Measurements from ENCODE around the gene GDF10.

GDF10 gene

DNA sequence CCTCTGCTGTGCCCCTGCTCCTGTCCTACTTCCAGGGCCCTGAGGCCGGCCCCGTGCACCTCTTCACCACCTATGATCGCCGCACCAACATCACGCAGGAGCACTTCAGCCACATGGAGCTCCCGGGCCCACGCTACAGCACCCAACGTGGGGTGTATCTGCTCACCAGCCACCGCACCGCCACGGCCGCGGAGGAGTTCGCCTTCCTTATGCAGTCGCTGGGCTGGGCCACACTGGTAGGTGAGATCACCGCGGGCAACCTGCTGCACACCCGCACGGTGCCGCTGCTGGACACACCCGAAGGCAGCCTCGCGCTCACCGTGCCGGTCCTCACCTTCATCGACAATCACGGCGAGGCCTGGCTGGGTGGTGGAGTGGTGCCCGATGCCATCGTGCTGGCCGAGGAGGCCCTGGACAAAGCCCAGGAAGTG is 50.0 kb downstream of the GDF10 start:
- no peak for ATAC-seq
- TF ChIP-seq TCF4 (CRISPR knock-in tag; IDR thresholded peaks at IDR 0.05; ENCODE audit: borderline replicate concordance) (no peak), PPARA (CRISPR knock-in tag; IDR thresholded peaks at IDR 0.05; ENCODE audit: borderline replicate concordance) (no peak), ISL1 (CRISPR knock-in tag; IDR thresholded peaks at IDR 0.05) (no peak), CREB5 (CRISPR knock-in tag; IDR thresholded peaks at IDR 0.05; ENCODE audit: low read depth) (no peak), RARB (CRISPR knock-in tag; IDR thresholded peaks at IDR 0.05) (no peak), SNAI2 (CRISPR knock-in tag; IDR thresholded peaks at IDR 0.05) (no peak), POU6F1 (CRISPR knock-in tag; IDR thresholded peaks at IDR 0.05; ENCODE audit: borderline replicate concordance, low read depth) (no peak), ZC3H10 (CRISPR knock-in tag; IDR thresholded peaks at IDR 0.05) (no peak), BACH2 (CRISPR knock-in tag; IDR thresholded peaks at IDR 0.05; ENCODE audit: borderline replicate concordance) (no peak)

DNA sequence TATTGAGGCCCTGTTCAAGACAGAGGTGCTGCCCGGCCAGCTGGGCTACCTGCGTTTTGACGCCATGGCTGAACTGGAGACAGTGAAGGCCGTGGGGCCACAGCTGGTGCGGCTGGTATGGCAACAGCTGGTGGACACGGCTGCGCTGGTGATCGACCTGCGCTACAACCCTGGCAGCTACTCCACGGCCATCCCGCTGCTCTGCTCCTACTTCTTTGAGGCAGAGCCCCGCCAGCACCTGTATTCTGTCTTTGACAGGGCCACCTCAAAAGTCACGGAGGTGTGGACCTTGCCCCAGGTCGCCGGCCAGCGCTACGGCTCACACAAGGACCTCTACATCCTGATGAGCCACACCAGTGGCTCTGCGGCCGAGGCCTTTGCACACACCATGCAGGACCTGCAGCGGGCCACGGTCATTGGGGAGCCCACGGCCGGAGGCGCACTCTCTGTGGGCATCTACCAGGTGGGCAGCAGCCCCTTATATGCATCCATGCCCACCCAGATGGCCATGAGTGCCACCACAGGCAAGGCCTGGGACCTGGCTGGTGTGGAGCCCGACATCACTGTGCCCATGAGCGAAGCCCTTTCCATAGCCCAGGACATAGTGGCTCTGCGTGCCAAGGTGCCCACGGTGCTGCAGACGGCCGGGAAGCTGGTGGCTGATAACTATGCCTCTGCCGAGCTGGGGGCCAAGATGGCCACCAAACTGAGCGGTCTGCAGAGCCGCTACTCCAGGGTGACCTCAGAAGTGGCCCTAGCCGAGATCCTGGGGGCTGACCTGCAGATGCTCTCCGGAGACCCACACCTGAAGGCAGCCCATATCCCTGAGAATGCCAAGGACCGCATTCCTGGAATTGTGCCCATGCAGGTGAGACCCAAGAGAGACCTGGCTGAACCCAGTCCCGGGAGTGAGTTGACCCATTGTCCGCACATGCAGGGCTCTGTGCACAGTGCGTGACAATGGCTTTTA is 51.0 kb downstream of the GDF10 start:
- ATAC-seq: no peak
- TF ChIP-seq SNAI2 (CRISPR knock-in tag; IDR thresholded peaks at IDR 0.05): no peak

DNA sequence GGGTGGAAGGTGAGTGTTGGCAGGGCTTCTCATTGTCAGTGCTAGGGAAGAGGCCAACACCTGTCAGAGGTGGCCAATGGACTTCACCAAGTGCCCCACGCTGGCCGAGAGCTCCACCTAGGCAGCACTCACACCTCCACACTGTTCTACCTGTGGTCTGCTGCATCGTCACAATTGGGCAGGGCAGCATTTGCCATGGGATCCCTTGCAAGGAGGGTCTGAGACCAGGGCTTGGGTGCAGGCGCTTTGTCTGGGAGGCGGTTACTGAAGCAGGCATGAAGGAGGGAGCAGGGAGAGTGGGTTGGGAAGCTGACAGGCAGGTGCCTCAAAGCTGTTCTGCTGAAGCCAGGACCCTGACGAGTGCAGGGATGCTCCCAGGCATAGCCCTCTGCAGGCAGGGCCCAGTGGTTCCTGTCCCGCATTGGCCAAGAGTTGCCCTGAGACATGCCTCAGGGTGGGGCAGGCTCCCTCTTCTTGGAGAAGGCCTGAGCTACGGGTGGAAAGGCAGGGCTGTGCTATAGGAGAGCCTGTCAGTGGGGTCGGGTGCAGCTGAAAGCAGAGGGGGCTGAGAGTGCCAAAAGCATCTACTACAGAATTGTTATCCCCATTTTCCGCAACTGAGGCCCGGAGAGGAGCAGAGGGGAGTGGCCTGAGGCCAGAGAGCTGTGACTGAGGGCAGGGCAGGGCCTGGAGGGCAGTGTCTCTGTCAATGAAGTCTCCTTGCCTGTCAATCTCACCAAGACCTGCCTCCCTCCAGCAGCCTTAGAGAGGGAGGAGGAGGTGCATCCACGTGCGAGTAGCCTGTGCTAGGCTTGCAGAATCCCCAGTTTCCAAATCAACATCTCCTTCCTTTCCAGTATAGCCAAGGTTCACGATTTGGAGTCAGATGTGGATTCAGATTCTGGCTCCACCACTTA is 52.2 kb downstream of the GDF10 start:
- TF ChIP-seq ZNF70 (CRISPR knock-in tag; IDR thresholded peaks at IDR 0.05) (no peak), CREB5 (CRISPR knock-in tag; IDR thresholded peaks at IDR 0.05; ENCODE audit: low read depth) (no peak), ISL1 (CRISPR knock-in tag; IDR thresholded peaks at IDR 0.05) (no peak)
- no peak for ATAC-seq

DNA sequence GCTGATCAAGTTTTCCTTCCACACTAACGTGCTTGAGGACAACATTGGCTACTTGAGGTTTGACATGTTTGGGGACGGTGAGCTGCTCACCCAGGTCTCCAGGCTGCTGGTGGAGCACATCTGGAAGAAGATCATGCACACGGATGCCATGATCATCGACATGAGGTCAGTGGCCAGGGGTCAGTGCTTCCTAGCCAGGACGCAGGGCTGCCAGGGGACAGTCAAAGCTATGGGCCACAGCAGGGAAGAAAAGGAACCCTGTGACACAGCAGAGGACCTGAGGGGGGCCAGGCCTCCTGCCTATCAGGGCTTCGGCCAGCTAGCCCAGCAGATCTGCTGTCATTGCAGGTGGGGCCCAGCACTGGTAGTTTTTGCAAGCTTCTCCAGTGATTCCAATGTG is 53.4 kb downstream of the GDF10 start:
- TF ChIP-seq PPARA (CRISPR knock-in tag; IDR thresholded peaks at IDR 0.05; ENCODE audit: borderline replicate concordance) (no peak), OSR1 (CRISPR knock-in tag; IDR thresholded peaks at IDR 0.05) (no peak), ZNF8 (CRISPR knock-in tag; IDR thresholded peaks at IDR 0.05) (no peak), CSRNP3 (CRISPR knock-in tag; IDR thresholded peaks at IDR 0.05) (no peak), ZFP3 (CRISPR knock-in tag; IDR thresholded peaks at IDR 0.05) (no peak), TOX (CRISPR knock-in tag; IDR thresholded peaks at IDR 0.05; ENCODE audit: borderline replicate concordance) (no peak), ZNF70 (CRISPR knock-in tag; IDR thresholded peaks at IDR 0.05) (no peak), ESRRG (CRISPR knock-in tag; IDR thresholded peaks at IDR 0.05) (no peak), BACH2 (CRISPR knock-in tag; IDR thresholded peaks at IDR 0.05; ENCODE audit: borderline replicate concordance) (no peak), ZFP30 (CRISPR knock-in tag; IDR thresholded peaks at IDR 0.05) (no peak), CREB5 (CRISPR knock-in tag; IDR thresholded peaks at IDR 0.05; ENCODE audit: low read depth) (no peak), GLIS3 (CRISPR knock-in tag; IDR thresholded peaks at IDR 0.05) (no peak), ZC3H10 (CRISPR knock-in tag; IDR thresholded peaks at IDR 0.05) (no peak), SNAI2 (CRISPR knock-in tag; IDR thresholded peaks at IDR 0.05) (no peak), ARNTL (CRISPR knock-in tag; IDR thresholded peaks at IDR 0.05; ENCODE audit: borderline replicate concordance, low read depth) (no peak)
- TF ChIP-seq, protein P1, sequence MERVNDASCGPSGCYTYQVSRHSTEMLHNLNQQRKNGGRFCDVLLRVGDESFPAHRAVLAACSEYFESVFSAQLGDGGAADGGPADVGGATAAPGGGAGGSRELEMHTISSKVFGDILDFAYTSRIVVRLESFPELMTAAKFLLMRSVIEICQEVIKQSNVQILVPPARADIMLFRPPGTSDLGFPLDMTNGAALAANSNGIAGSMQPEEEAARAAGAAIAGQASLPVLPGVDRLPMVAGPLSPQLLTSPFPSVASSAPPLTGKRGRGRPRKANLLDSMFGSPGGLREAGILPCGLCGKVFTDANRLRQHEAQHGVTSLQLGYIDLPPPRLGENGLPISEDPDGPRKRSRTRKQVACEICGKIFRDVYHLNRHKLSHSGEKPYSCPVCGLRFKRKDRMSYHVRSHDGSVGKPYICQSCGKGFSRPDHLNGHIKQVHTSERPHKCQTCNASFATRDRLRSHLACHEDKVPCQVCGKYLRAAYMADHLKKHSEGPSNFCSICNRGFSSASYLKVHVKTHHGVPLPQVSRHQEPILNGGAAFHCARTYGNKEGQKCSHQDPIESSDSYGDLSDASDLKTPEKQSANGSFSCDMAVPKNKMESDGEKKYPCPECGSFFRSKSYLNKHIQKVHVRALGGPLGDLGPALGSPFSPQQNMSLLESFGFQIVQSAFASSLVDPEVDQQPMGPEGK (CRISPR knock-in tag; IDR thresholded peaks at IDR 0.05; ENCODE audit: borderline replicate concordance): no peak
- no peak for ATAC-seq
